ENCODE measurements around the gene BLM.

DNA sequence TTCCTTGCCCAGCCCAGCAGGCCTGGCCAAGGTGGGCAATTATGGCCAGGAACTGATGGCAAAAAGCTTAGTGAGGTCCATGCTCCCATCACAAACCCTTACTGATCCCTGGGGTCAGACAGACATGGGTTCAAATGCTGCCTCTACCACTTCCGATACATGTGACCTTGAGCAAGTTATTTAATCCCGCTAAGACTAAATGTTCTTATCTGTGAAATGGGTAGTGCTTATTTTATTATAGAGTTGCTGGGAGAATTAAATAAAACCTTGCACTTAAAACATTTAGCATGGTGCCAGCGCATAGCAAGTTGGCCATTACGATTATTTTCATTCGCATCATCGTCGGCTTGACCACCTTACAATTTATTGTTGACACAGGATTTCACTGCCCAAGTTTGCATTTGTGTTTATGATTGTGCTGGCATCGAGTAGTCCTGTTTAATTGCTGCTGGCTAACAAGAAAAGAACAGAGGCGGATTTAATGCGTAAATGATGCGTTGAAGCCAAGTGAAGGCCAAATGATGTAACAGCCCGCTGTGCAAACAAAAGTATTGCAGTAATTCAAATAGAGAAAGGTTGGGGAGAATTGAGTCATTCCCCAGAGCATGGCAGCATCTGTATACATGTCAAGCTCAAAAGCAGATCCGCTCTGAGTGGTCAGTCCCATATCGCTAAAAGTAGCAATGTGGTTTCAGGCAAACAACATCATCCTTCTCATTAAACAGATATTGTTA is 144.0 kb downstream of the BLM start:
- TF ChIP-seq POLR2A (IDR thresholded peaks at IDR 0.05) = no peak
- TF ChIP-seq, protein P1, sequence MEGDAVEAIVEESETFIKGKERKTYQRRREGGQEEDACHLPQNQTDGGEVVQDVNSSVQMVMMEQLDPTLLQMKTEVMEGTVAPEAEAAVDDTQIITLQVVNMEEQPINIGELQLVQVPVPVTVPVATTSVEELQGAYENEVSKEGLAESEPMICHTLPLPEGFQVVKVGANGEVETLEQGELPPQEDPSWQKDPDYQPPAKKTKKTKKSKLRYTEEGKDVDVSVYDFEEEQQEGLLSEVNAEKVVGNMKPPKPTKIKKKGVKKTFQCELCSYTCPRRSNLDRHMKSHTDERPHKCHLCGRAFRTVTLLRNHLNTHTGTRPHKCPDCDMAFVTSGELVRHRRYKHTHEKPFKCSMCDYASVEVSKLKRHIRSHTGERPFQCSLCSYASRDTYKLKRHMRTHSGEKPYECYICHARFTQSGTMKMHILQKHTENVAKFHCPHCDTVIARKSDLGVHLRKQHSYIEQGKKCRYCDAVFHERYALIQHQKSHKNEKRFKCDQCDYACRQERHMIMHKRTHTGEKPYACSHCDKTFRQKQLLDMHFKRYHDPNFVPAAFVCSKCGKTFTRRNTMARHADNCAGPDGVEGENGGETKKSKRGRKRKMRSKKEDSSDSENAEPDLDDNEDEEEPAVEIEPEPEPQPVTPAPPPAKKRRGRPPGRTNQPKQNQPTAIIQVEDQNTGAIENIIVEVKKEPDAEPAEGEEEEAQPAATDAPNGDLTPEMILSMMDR (IDR thresholded peaks at IDR 0.05) = no peak

Measured in breast epithelium (tissue), 3 donors.